H1 (cell line): Measurements from ENCODE around the gene RABEPK.
"Not testable (repeated sequence)": the region's sequence is repeated elsewhere in the genome, so short reads cannot be mapped to it uniquely, and the experiment has no call there.

Experiments used
- BACH1 ChIP-seq: IDR thresholded peaks from 2 replicates; pipeline ENCODE4 v1.6.1; 2012; ENCODE audit warnings: low read length, improper control_type of control experiment
- BRCA1 ChIP-seq: IDR thresholded peaks from 2 replicates; pipeline ENCODE4 v1.6.1; 2012; ENCODE audit warnings: low read depth, low read length, improper control_type of control experiment
- CTCF ChIP-seq, 3 experiments: IDR thresholded peaks; 1 replicate in 2 of 3; 2 replicates in 1 of 3; pipeline versions ENCODE4 v1.5.1 to v1.6.1; 2011; ENCODE audit warnings: low read length in 3 of 3, mild to moderate bottlenecking in 3 of 3, inconsistent platforms in 2 of 3, low read depth in 1 of 3, moderate library complexity in 1 of 3; ENCODE audit not compliant: insufficient read depth in 1 of 3; ENCODE audit errors: control extremely low read depth in 1 of 3
- EP300 ChIP-seq, 2 experiments: IDR thresholded peaks; 1 replicate in 1 of 2; 2 replicates in 1 of 2; pipeline ENCODE4 v1.6.1; 2011 to 2012; ENCODE audit warnings: low read depth in 2 of 2, low read length in 2 of 2, mild to moderate bottlenecking in 2 of 2, borderline replicate concordance in 1 of 2, inconsistent platforms in 1 of 2, moderate library complexity in 1 of 2
- EZH2 ChIP-seq: fragments of 200-600 bp; sonication (generic); IDR thresholded peaks from 2 replicates; pipeline ENCODE4 v1.7.1; 2012; ENCODE audit warnings: low read depth, mild to moderate bottlenecking, moderate library complexity, low read length, inconsistent platforms; ENCODE audit not compliant: severe bottlenecking
- MAFK ChIP-seq: IDR thresholded peaks from 2 replicates; pipeline ENCODE4 v1.6.1; 2012; ENCODE audit warnings: low read depth, mild to moderate bottlenecking, improper control_type of control experiment, low read length
- MAX ChIP-seq: IDR thresholded peaks from 2 replicates; pipeline ENCODE4 v1.6.1; 2012; ENCODE audit warnings: inconsistent platforms
- POLR2A ChIP-seq, 2 experiments: IDR thresholded peaks; 1 replicate in 1 of 2; 2 replicates in 1 of 2; pipeline ENCODE4 v1.6.1; 2011; ENCODE audit warnings: low read depth in 2 of 2, low read length in 2 of 2, mild to moderate bottlenecking in 2 of 2; ENCODE audit errors: control extremely low read depth in 1 of 2
- POLR2AphosphoS5 ChIP-seq: IDR thresholded peaks from 2 replicates; pipeline ENCODE4 v1.6.1; 2011; ENCODE audit warnings: low read depth, low read length
- SRF ChIP-seq: IDR thresholded peaks from 2 replicates; pipeline ENCODE4 v1.6.1; 2011; ENCODE audit warnings: mild to moderate bottlenecking, low read depth, low read length, moderate library complexity
- TAF1 ChIP-seq: IDR thresholded peaks from 2 replicates; pipeline ENCODE4 v1.6.1; 2011; ENCODE audit warnings: mild to moderate bottlenecking, low read depth, low read length
- TEAD4 ChIP-seq: IDR thresholded peaks from 2 replicates; pipeline ENCODE4 v1.6.1; 2012; ENCODE audit warnings: low read depth, low read length, inconsistent platforms, mixed read lengths
- YY1 ChIP-seq: IDR thresholded peaks from 2 replicates; pipeline ENCODE4 v1.6.1; 2011; ENCODE audit warnings: low read depth, mild to moderate bottlenecking, low read length

- not testable (repeated sequence) for TF ChIP-seq CTCF (IDR thresholded peaks at IDR 0.05; ENCODE audit: control extremely low read depth in 1 of 3, insufficient read depth in 1 of 3, low read depth in 1 of 3, low read length in 3 of 3); YY1; SRF; TAF1; POLR2A (IDR thresholded peaks at IDR 0.05; ENCODE audit: control extremely low read depth in 1 of 2, low read depth in 2 of 2, low read length in 2 of 2); BACH1; POLR2AphosphoS5; EZH2; BRCA1; TEAD4; EP300 (IDR thresholded peaks at IDR 0.05; ENCODE audit: borderline replicate concordance in 1 of 2, low read depth in 2 of 2, low read length in 2 of 2); MAFK; MAX
These were observed 5.9 kb upstream of the RABEPK start for GRCh38 chr9:125194466-125194865.
